ENCODE data around the gene NR2F1-AS1. TPM values are rescaled to one million over a fixed set of nuclear protein-coding genes. Genes with fewer than 3 reads are reported as not detected.

NR2F1-AS1 gene
- total and polyA plus RNA-seq, 2 donors (not counting 3 experiments of a cell fraction or from before 2014, with no cell fraction given), result 4.2 to 13.8 TPM

- peaks cover 74 to 99% of the 10 kb centered on the region in 2 experiments for H3K27me3 ChIP-seq (ENCODE audit: control insufficient read depth in 2 of 2, insufficient read depth in 2 of 2, low read length in 2 of 2)
- H3K9me3 ChIP-seq (replicated peaks; ENCODE audit: control insufficient read depth, insufficient read depth, low read length), result no peaks in the 10 kb centered on the region
- FAIRE-seq (no peak), DNase-seq (ENCODE audit: low read depth, low spot score) (no peak)
- TF ChIP-seq CTCF (IDR thresholded peaks at IDR 0.05; ENCODE audit: extremely low read depth in 1 of 2, insufficient read depth in 1 of 2, low read depth in 1 of 2, low read length in 2 of 2), result no peak
- H3K36me3 ChIP-seq (ENCODE audit: control insufficient read depth in 2 of 2, extremely low read depth in 1 of 2, insufficient read depth in 2 of 2, low read length in 2 of 2), result no peaks in the 10 kb centered on the region
- H2AFZ ChIP-seq (ENCODE audit: low read depth, low read length), result no peak overlapping the region
- dilution Hi-C loops (cut with MboI; ENCODE audit: extremely low pct_ligation_motif_present, low sequenced_read_pairs), result no loop called here
- H4K20me1 ChIP-seq (replicated peaks; ENCODE audit: control insufficient read depth, extremely low read depth, insufficient read depth, low read length), result peaks cover 5% of the 10 kb centered on the region
- intact Hi-C loops (cut with micrococcal nuclease), result loop anchor here (5.0 kb wide), 2 partner anchors 286 to 311 kb away; no protein-coding TSS in a partner anchor
- CTCF ChIA-PET, result interaction anchor here (0.9 to 3.4 kb wide), 8 partner anchors 8 to 696 kb away, joined by 3 to 80 read pairs (median 10); no protein-coding TSS in a partner anchor
- no peak overlapping the region for H3K27ac ChIP-seq (ENCODE audit: insufficient read depth, low read depth, low read length)
- BruUV-seq (replicated peaks), result no TSS peak
- no peak overlapping the region for H3K4me3 ChIP-seq (replicated peaks in 1 of 3; ENCODE audit: insufficient read depth in 1 of 3, low read depth in 1 of 3, low read length in 3 of 3)
- peaks cover 6% of the 10 kb centered on the region for H3K4me1 ChIP-seq (ENCODE audit: control insufficient read depth, extremely low read depth, insufficient read depth, low read length)
- H3K79me2 ChIP-seq (ENCODE audit: control insufficient read depth, insufficient read depth, low read length), result no peaks in the 10 kb centered on the region
- no peak overlapping the region for H3K9ac ChIP-seq (replicated peaks; ENCODE audit: extremely low read depth, insufficient read depth, low read length)
- H3K4me2 ChIP-seq (ENCODE audit: insufficient read depth, low read length), result no peak overlapping the region
- POLR2A ChIA-PET, result interaction anchor here (1.5 kb wide), 1 partner anchor 23 kb away, joined by 4 read pairs; the partner anchor contains the start of gene NR2F1
- no peaks in the 10 kb centered on the region for H3K9me1 ChIP-seq (replicated peaks; ENCODE audit: control insufficient read depth, extremely low read depth, insufficient read depth, low read length)
These were observed 25.3 kb upstream of the NR2F1-AS1 start for GRCh38 chr5:93606382-93606752.

- no peaks in the 10 kb centered on the region for H3K79me2 ChIP-seq (ENCODE audit: control insufficient read depth, insufficient read depth, low read length)
- no peaks in the 10 kb centered on the region for H3K9me3 ChIP-seq (replicated peaks; ENCODE audit: control insufficient read depth, insufficient read depth, low read length)
- H3K36me3 ChIP-seq (ENCODE audit: control insufficient read depth in 2 of 2, extremely low read depth in 1 of 2, insufficient read depth in 2 of 2, low read length in 2 of 2), result no peaks in the 10 kb centered on the region
- FAIRE-seq (no peak), DNase-seq (ENCODE audit: low read depth, low spot score) (no peak)
- peaks cover 2% of the 10 kb centered on the region for H4K20me1 ChIP-seq (replicated peaks; ENCODE audit: control insufficient read depth, extremely low read depth, insufficient read depth, low read length)
- H3K9ac ChIP-seq (replicated peaks; ENCODE audit: extremely low read depth, insufficient read depth, low read length), result no peak overlapping the region
- H3K27me3 ChIP-seq (ENCODE audit: control insufficient read depth in 2 of 2, insufficient read depth in 2 of 2, low read length in 2 of 2), result peaks cover 64 to 94% of the 10 kb centered on the region in 2 experiments
- no peak overlapping the region for H2AFZ ChIP-seq (ENCODE audit: low read depth, low read length)
- ChIA-PET POLR2A (interaction anchor here (0.7 kb wide), 1 partner anchor 14 kb away, joined by 3 read pairs; no protein-coding TSS in a partner anchor), CTCF (interaction anchor here (1.4 to 3.4 kb wide), 3 partner anchors 184 to 696 kb away, joined by 3 to 9 read pairs (median 4); no protein-coding TSS in a partner anchor)
- TF ChIP-seq EZH2 (IDR thresholded peaks at IDR 0.05; ENCODE audit: borderline replicate concordance, low read depth, low read length, severe bottlenecking) (peak; percentile 75), MYC (IDR thresholded peaks at IDR 0.05; ENCODE audit: low read depth, low read length) (no peak)
- dilution Hi-C loops (cut with MboI; ENCODE audit: extremely low pct_ligation_motif_present, low sequenced_read_pairs) (no loop called here), intact Hi-C loops (cut with micrococcal nuclease) (loop anchor here (5.0 kb wide), 2 partner anchors 287 to 312 kb away; no protein-coding TSS in a partner anchor)
- H3K4me2 ChIP-seq (ENCODE audit: insufficient read depth, low read length), result no peak overlapping the region
- no TSS peak for BruUV-seq (replicated peaks)
- H3K9me1 ChIP-seq (replicated peaks; ENCODE audit: control insufficient read depth, extremely low read depth, insufficient read depth, low read length), result no peaks in the 10 kb centered on the region
- peaks cover 6% of the 10 kb centered on the region for H3K4me1 ChIP-seq (ENCODE audit: control insufficient read depth, extremely low read depth, insufficient read depth, low read length)
- H3K4me3 ChIP-seq (replicated peaks in 1 of 3; ENCODE audit: insufficient read depth in 1 of 3, low read depth in 1 of 3, low read length in 3 of 3), result no peak overlapping the region
- H3K27ac ChIP-seq (ENCODE audit: insufficient read depth, low read depth, low read length), result no peak overlapping the region
These were observed 23.9 kb upstream of the NR2F1-AS1 start for GRCh38 chr5:93604644-93605515.
